Stimulated activated CD4-positive, alpha-beta T cell treated with anti-CD3 and anti-CD28 coated beads, Interleukin-15, amount 100 ng/mL, for 1 hour (primary cell): ENCODE measurements around the gene PCDH18.
"Not testable (repeated sequence)": the region's sequence is repeated elsewhere in the genome, so short reads cannot be mapped to it uniquely, and the experiment has no call there.

ENCODE experiments used
- DNase-seq, 2 donors: peaks; one replicate each; pipeline ENCODE4 v3.0.0-alpha.2; 2020; ENCODE audit warnings: low read depth in 1 of 2, low spot score in 1 of 2

PCDH18 gene

DNA sequence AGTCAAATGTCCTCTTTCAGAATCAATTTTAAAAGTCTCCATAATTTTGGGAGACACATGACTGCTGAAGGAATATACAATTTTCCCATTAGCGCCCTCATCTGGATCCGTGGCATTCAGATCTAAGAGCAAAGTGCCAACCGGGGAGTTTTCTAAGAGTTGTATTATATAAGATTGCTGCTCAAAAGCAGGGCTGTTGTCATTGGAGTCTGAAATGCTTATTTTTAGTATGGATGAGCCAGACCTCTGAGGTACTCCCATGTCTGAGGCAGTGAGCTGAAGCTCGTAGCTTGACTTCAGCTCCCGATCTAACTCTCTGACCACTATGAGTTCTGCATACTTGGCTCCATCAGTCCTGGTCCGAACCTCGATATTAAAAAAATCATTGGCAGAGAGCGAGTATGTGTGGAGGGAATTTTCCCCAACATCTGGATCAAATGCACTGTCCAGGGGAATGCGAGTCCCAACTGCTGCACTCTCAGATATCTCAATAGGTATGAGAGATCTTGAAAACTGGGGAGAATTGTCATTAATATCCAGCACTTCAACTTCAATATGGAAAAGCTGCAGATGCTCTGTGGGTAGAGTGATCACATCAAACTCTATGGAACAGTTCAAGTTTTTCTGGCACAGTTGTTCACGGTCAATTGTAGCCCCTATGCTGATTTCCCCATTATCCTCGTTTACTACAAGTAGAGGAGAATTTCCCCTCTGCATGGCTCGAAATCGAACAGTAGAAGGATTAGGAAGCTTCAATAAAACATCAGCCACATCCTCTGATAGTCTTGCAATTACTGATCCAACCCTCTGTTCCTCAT is 917 bp downstream of the PCDH18 start:
- no peak for DNase-seq

DNA sequence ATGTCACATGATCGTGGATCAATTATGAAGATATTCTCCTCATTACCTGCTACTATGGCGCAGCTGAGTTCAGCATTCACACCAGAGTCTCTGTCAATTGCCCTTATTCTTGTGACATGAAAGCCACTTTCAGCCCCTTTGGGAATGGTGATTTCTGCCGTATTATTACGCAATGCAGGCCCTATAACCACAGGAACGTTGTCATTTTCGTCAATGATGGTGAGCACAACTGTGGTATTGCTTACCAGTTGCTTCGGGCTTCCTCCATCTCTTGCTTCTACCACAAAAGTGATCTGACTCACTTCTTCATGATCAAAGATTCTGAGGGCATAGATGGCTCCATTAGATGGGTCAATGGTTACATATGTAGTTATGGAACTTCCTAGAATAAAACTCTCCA is 2.1 kb downstream of the PCDH18 start:
- no peak for DNase-seq

DNA sequence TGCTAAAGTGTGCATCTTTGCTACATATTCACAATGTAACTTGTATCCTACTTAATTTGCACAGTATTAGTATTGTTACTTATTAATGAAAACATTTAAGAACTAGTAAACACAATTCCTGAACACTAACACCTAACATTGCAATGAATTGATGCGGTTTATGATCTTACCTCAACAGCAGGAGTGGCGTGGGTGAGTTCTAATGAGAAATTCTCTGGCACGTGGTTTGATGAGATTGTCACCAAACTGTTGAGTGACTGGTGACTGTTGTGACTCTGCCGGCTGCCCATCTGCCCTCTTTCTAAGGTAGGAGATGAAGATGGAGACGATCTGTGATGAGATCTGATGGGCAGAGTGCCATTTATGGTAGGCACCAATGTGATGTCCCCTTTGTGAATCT is 2.9 kb downstream of the PCDH18 start:
- no peak for DNase-seq

DNA sequence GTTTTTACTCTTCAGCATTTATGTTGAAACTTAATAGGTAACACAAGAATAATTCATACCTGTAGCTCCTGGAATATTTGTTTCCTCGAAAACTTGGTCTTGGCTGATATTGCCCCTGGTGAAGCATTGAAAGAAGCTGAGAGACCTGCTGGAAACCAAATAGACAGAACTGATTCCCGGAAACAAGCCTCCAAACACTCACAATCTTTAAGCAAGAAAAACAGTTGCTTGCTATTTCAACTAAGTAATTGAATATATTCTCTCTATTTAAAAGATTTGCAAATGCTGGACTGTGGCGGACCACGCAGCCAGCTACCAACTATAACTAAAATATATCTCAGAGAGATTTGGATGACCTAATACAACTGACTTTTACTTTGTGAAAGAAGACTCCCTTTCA is 3.6 kb downstream of the PCDH18 start:
- no peak for DNase-seq

DNA sequence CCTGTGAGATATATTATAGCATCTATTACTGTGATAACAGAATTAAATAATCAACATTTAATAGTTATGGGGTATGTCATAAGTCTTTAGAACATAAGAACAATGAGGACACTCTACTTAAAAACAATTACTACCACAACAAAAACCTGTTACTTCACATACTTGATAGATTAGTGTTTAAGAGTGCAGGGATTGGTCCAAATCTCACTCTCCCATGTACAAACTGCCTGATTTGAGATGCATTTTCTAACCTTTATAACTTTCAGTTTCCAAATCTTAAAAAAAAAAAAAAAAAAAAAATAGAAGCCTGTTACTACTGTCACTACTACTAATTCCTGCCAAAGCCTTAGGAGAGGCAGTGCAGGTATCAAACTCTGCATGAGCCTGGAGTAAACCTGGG is 5.6 kb downstream of the PCDH18 start:
- DNase-seq = no peak

DNA sequence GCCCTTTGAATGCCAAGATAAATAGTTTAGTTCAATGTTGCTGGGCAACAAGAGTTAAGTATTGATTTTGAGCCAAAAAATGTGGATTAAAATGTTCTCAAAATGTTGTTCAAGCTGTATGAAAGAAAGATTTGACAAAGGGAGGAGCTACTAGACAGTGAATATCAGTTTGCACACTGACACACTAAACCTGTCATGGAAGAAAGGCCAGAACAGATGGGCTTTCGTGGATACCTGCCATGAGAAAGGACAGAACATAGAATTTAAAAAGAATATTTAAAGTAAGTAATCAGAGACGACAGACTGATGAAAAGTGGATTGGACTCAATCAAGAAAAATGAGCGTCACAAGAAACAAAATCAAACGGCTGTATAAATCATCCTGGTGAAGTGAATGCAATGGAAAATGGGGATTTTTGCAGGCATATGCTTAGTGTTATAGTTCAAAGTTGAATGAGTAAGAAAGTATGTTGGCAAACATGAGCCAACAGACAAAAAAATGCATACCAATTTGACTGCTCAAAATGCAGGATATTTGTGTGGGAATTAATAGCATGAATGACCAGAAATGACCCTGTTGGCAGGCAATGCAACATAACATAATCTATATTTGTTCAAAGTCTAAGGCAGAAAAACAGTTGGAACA is 7.4 kb downstream of the PCDH18 start:
- no peak for DNase-seq

DNA sequence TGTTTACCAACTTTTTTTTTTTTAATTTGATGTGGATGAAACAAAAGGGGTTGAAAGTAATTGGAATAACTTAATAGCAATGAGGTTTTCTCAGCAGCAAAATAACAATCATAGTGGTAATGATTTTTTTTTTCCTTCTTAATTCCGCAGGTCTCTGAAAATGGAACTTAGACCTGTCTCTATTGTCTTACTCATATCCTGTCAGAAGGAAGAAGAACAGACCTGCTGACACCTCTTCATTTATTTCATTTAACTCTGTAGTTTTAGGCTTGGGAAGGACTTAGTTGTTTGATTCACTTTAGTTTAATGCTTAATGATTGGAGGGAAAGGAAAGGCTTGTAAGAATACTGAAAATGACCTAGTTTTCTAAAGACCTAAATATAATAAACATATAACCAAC is 9.0 kb downstream of the PCDH18 start:
- no peak for DNase-seq

DNA sequence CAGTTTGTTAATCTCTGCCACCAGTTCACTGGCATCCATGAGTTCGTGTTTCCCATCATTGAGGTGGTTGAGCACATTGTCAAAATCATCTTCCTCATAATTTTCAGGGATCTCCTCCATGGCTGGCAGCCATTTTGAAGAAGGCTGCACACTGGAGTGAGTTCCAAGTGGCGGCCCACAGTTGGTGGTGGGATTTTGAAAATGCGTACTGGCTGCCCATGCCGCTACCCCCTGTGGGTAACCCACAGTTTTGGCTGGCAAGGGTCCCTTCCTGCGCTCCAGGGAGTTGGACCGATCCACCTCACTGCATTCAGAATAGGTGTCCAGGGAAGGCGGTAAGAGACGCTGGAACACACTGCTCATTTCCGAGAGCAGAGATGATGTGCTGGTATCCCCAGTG is 11.2 kb downstream of the PCDH18 start:
- no peak for DNase-seq

DNA sequence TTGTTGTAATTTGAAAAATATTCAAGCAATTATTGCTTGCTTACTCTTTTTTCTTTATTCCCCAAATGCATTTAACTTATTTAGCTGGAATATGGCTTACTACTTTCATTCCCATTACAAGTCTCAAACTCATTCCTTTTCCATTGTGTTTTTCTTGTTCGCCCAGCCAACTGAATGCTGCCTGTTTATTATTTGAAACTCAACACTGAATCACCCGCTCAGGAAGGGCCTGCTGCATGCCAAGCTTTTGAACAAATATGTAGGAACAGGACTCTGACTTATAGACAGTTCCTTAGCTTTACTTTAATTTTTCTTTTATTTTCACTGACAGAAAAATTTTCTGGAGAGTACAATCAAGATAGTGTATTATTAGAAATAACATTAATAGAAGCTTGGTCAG is 12.9 kb downstream of the PCDH18 start:
- DNase-seq = no peak

DNA sequence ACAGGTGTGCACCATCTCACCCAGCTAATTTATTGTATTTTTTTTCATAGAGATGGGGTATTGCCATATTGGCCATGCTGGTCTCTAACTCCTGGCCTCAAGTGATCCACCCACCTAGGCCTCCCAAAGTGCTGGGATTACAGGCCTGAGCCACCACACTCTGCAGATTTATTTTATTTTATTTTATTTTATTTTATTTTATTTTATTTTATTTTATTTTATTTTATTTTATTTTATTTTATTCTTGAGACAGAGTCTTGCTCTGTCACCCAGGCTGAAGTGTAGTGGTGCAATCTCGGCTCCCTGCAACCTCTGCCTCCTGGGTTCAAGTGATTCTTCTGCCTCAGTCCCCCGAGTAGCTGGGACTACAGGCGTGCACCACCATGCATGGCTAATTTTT is 15.0 kb downstream of the PCDH18 start:
- DNase-seq = not testable (repeated sequence)

DNA sequence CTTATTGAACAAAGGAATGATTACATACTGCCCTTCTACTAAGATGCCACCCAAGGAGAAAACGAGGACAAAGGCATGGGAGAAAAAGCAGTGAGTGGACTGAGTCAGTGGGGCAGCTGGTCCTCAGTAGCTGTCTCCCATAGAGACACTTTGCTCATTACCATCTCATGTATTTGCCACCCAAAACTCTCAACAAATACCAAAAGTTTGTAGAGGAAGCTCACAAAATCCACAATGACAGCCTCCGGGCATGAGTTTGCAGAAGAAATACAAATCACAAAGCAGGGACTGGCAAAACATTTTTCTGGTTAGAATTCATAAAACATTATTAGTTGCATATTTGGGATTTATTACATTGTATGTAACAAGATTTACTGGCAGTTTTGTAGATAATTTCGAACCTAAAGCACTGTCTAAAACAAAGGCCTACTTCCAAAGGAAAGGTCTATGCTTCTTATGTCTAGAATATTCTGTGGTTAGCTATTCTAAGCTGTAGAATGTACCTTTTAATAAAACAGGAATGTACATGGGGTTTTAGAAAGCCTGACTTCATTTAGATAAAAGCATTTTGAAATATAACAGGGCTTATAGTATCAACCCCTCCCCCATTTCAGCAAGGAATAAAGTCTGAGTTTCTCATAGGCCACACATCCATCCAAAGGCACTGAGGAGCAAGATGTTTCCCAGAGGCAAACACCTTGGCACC is 17.7 kb downstream of the PCDH18 start:
- DNase-seq = no peak

DNA sequence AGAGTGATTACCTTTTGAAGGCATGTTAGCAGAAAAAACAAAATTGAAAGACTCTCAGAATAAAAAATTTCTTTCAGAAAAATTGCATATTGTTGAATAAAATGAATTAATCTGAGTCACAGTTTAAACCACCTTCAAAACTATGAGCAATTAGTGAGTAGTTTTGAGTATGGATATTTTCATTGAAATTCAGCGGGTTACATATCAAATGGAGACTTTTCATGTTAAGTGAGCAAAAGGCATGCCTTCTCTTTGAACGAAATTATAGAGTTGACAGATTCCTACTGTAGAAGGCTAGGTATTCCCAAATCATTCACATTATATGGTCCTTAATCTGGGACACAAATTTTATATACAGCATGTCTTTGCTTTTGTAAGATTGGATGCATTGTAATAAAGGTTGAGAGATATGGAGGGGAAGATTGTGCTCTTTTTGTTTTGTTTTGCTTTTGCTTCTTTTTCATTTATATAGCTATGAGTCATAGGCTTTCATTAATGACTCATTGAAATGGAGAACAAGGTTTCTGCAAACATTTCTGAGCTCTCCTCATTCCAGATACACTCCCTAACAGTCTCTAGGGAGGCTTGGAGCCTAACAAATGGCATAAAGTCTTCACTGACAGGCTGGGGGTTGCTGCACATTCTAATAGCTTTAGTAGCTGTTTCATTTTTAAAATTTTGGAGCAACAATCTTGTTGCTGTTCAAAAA is 21.6 kb downstream of the PCDH18 start:
- DNase-seq = no peak

DNA sequence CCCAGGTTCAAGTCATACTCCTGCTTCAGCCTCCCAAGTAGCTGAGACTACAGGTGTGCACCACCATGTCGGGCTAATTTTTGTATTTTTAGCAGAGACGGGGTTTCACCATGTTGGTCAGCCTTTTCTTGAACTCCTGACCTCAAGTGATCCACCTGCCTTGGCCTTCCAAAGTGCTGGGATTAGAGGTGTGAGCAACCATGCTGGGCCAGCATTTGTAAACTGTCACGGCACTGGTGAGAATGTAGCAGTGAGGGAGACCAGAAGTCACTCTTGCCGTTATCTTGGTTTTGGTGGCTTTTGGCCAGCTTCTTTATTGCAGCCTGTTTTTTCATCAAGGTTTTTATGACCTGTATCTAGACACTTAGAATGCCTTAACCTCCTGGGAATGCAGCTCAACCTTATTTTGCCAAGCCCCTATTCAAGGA is 22.4 kb downstream of the PCDH18 start:
- no peak for DNase-seq

DNA sequence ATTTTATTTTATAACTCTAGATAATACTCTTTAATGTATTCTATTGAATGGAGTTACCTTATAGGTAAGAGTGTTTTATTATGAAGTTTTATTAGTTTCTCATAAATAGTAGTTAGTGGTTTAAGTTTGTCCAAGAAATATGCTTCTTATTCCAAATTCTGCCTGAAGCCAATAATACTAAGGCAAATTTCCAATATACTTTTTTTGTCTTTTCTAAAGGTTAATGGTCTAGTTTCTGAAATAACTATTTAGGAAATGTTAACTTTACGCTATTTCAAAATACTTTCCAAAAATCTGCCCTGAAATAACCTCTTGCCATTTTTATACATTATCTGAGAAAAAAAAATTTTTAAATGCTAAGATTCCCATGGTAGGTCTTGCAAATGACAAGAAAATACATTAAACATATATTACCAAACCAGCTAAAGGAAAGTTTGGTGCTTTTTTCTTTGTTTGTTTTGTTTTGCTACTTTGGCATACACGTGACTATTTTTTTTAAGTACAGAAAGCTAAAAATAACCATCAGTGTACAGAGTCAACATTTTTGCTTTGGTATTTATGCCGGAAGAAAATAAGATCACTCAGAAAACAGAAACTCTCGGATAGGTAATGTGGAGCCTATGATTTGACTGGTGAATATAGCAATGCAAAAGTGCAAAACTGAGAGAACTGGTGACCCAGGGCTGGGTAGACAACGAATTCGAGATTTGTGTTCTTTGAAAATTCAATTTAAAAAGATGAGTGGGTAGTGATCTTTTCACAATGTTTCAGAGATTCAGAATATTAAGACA is 29.8 kb downstream of the PCDH18 start:
- DNase-seq = no peak

DNA sequence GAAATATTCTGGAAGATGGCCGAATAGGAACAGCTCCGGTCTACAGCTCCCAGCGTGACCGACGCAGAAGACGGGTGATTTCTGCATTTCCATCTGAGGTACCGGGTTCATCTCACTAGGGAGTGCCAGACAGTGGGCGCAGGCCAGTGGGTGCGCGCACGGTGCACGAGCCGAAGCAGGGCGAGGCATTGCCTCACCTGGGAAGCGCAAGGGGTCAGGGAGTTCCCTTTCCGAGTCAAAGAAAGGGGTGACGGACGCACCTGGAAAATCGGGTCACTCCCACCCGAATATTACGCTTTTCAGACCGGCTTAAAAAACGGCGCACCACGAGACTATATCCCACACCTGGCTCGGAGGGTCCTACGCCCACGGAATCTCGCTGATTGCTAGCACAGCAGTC is 36.0 kb downstream of the PCDH18 start:
- not testable (repeated sequence) for DNase-seq

DNA sequence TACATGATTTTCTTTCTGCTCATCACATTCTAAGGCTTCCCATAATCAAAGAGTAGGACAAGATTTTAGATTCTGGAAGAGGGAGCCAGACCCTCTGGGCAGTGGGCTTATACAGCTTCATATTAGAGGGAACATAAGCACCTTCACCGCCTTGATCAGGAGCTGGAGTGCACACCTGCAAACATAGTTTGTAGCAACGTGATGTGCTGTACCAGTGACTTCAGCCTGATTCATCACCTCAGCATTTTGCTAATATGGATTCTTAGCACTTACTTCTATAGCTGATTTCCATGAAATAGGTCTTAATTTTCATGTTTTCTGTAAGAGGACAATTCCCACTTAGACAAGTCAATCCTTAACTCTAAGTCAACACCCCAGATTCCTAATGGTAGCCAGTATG is 36.7 kb downstream of the PCDH18 start:
- DNase-seq = no peak

DNA sequence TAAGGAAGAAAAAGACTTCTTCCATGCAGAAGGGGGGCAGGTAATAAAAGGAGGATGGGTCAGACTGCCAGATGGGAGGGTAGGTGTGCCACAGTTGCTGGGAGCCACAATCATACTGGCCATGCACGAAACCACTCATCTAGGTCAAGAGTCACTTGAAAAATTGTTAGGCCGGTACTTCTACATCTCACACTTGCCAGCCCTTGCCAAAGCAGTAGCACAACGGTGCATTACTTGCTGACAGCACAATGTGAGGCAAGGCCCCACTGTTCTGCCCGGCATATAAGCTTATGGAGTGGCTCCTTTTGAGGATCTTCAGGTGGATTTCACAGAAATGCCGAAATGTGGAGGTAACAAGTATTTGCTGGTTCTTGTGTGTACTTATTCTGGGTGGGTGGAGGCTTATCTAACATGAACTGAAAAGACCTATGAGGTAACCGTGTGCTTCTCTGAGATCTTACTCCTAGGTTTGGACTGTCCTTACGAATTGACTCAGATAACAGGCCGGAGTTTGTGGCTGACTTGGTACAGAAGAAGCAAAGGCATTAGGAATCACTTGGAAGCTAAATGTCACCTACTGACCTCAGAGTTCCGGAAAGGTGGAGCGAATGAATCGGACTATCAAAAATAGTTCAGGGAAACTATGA is 48.9 kb downstream of the PCDH18 start:
- DNase-seq = not testable (repeated sequence)

DNA sequence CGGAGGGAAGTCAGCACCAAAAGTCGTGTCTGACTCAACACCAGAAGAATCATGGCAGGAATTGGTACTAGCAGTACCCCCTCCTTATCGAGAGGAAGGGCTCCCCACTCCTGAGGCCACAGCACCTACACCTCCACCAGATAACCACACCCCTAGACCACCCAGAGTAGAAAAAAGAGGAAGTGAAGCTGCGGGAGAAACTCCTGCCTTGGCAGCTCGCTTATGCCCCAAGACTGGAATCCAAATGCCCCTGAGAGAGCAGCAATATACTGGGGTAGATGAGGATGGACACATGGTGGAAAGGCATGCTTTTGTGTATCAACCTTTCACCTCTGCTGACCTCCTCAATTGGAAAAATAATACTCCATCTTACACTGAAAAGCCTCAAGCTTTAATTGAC is 52.6 kb downstream of the PCDH18 start:
- not testable (repeated sequence) for DNase-seq

DNA sequence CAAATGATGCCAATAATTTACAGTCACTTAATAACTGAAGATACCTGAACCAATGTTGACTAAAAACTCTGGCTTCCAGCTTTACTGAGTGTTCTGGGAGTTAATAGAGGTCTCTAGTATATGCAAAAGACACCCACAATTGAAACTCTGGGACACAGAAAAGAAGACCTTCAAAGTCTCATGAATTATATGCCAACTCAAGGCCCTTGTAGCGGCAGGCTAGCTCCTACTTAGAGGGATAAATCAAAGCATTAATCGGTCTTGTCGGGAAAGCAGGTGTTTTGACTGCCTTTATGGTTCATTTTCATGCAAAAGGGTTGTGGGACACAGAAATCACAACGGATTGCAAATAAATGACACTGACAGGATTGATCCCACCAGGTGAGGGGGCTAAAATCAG is 55.9 kb downstream of the PCDH18 start:
- no peak for DNase-seq

DNA sequence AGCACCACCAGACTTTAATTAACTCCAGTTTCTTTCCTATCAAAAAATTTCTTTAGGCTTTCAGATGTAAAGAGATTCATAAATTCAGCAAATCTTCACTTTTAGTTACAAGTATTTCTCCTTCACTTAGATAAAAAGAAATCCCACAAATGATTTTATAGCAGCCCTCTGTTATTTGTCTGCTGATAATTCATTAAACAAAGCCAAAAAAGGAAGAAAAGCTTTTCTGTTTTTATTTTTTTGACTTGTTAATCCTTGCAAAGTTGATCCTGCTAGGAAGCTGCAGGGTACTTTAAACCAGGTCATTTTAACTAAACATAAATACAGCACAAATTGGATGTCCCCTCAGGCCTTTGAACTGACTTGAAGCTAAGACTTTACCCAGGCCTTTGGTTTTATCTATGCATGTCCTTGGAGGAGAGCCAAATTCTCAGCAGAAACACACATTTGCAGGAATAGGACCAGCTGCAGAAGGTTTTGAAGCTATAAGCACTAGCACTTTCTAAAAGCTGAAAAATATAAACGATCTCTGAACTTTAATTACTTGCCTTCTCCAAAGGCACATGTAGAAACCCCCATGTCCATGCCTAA is 57.5 kb downstream of the PCDH18 start:
- DNase-seq = no peak
